ENCODE data around the gene KCNQ1OT1.

DNA sequence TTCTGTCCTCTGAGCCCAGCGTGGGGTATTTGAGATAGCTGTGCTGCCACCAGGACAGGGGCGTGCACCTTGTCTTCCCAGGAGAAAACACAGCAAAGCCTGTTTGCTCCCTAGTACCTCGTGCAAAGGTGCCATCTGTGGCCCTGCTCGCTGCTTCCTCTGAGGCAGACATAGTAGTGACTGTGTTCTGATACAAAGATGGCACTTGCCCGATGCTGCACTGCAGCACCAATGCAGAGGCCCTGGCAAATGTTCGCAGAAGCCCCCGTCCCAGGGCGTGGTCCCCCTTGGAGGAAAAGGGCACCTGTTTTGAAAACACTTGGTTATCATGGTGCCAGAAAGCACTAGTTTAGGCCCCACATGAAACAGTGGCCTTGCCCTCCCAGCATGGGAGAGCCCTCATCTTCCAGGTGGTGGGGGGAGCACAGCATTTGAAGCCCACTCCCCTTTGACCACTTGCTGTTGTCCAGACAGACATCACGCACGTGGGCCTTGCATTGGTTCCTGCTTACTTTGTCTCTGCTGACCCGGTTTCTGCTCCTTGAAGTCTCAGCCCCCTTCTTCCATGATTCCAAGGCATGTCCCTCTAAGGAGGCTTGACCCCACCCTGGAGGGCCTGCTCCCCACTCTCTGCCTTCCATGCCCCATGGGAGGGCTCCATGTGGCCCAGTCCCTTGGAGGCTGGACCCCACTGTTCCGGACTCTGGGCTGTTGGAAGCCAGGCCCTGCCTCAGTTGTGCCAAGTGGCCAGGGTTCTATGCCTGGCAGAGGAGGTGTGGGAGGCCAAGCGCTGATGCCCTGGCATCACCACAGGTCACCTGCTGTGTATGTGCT, 109.4 kb downstream of the KCNQ1OT1 start:
- TF ChIP-seq, protein P1, sequence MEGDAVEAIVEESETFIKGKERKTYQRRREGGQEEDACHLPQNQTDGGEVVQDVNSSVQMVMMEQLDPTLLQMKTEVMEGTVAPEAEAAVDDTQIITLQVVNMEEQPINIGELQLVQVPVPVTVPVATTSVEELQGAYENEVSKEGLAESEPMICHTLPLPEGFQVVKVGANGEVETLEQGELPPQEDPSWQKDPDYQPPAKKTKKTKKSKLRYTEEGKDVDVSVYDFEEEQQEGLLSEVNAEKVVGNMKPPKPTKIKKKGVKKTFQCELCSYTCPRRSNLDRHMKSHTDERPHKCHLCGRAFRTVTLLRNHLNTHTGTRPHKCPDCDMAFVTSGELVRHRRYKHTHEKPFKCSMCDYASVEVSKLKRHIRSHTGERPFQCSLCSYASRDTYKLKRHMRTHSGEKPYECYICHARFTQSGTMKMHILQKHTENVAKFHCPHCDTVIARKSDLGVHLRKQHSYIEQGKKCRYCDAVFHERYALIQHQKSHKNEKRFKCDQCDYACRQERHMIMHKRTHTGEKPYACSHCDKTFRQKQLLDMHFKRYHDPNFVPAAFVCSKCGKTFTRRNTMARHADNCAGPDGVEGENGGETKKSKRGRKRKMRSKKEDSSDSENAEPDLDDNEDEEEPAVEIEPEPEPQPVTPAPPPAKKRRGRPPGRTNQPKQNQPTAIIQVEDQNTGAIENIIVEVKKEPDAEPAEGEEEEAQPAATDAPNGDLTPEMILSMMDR (conservative IDR thresholded peaks at IDR 0.05 in 1 of 2, IDR thresholded peaks at IDR 0.05 in 1 of 2; ENCODE audit: extremely low read depth in 1 of 2, insufficient read depth in 1 of 2, low read depth in 1 of 2, low read length in 2 of 2): no peak
- no peak for TF ChIP-seq EZH2 (IDR thresholded peaks at IDR 0.05; ENCODE audit: borderline replicate concordance, low read length)

Data from mammary epithelial cell (primary cell).